ENCODE results near the gene ACTMAP.
"Not testable (repeated sequence)": the region's sequence is repeated elsewhere in the genome, so short reads cannot be mapped to it uniquely, and the experiment has no call there.

ACTMAP gene

DNA sequence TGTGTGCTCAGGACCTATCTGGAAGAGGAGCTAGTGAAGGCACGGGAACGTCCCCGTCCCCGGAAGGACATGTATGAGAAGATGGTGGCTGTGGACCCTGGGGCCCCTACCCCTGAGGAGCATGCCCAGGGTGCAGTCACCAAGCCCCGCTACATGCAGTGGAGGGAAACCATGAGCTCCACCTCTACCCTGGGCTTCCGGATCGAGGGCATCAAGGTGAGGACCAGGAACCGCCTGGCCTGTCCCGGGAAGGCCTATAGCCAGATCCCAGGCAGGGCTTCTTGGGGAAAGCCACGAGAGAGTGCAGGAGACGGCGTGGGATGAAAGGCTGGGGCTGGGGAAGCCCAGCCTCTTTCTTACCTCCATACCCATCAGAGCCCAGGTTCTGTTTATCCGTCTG lies 17.1 kb downstream of the ACTMAP start:
- Mint-ChIP-seq H3K27ac (no peak overlapping the region), H3K4me1 (no peaks in the 10 kb centered on the region), H3K36me3 (ENCODE audit: low read depth) (peaks cover 76% of the 10 kb centered on the region), H3K9me3 (no peaks in the 10 kb centered on the region), H3K27me3 (ENCODE audit: low read depth) (no peaks in the 10 kb centered on the region), H3K4me3 (no peak overlapping the region)
- TF ChIP-seq CTCF (IDR thresholded peaks at IDR 0.05; ENCODE audit: unreplicated experiment in 3 of 3) = no peak

GRCh38 chr19:40732304-40732703 lies 18.0 kb downstream of the ACTMAP start:
- H3K9me3 Mint-ChIP-seq; H3K4me3 Mint-ChIP-seq; H3K27ac Mint-ChIP-seq; H3K4me1 Mint-ChIP-seq; H3K27me3 Mint-ChIP-seq (ENCODE audit: low read depth): not testable (repeated sequence)
- H3K36me3 Mint-ChIP-seq (ENCODE audit: low read depth) = peaks cover 79% of the 10 kb centered on the region

DNA sequence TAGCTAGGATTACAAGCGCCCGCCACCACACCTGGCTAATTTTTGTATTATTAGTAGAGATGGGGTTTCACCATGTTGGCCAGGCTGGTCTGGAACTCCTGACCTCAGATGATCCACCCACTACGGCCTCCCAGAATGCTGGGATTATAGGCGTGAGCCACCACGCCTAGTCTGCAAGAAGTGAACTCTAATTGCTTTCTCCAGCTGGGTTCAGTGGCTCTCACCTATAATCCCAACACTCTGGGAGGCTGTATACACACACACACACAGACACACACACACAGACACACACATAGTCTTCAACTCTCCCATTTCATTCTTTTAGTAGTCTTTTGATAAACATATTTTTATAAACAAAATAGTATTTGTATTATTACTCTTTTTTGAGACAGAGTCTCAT lies 20.2 kb downstream of the ACTMAP start:
- not testable (repeated sequence) for H3K27ac Mint-ChIP-seq; H3K9me3 Mint-ChIP-seq; H3K4me3 Mint-ChIP-seq; H3K27me3 Mint-ChIP-seq (ENCODE audit: low read depth); H3K4me1 Mint-ChIP-seq
- H3K36me3 Mint-ChIP-seq (ENCODE audit: low read depth) = peaks cover 81% of the 10 kb centered on the region

DNA sequence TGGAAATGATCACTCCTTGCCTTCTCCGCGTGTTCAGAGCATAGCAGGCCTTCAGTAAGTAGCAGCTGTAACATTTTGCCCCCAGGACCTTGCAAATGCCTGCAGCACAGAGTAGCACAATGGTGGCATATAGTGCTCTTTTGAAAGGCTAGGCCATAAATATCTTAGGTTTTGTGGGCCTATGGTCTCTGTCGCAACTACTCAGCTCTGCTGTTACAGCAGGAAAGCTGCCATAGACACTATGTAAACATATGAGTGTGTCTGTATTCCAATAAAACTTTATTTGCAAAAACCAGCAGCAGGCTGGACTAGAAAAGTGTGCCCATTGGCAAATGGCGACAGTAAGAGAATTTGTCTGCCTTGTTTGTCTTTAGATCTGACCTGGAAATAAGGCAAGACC lies 24.0 kb downstream of the ACTMAP start:
- no peaks in the 10 kb centered on the region for H3K27me3 Mint-ChIP-seq (ENCODE audit: low read depth)
- no peak overlapping the region for H3K27ac Mint-ChIP-seq
- TF ChIP-seq CTCF (IDR thresholded peaks at IDR 0.05; ENCODE audit: unreplicated experiment in 3 of 3) = no peak
- H3K36me3 Mint-ChIP-seq (ENCODE audit: low read depth) = peaks cover 77% of the 10 kb centered on the region
- H3K9me3 Mint-ChIP-seq = no peaks in the 10 kb centered on the region
- no peak overlapping the region for H3K4me3 Mint-ChIP-seq
- peaks cover 6% of the 10 kb centered on the region for H3K4me1 Mint-ChIP-seq

DNA sequence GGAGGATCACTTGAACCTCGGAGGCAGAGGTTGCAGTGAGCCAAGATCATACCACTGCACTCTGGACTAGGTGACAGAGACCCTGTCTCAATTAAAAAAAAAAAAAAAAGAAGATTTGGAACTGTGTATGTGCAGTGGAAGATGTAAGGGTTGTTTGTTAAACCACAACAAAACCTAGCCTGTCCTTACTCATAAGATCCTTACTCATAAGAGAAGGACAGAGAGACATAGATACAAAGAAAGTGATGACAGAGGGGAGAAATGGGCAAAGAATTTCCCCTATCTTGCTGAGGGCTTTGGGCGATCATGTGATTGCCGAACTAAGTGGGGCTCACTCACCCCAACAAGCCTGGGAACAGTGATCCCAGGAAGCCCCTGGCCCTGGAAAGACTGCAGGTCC lies 25.4 kb downstream of the ACTMAP start:
- Mint-ChIP-seq H3K36me3 (ENCODE audit: low read depth) (peaks cover 71% of the 10 kb centered on the region), H3K4me1 (peaks cover 16% of the 10 kb centered on the region), H3K27me3 (ENCODE audit: low read depth) (no peaks in the 10 kb centered on the region), H3K27ac (no peak overlapping the region), H3K4me3 (no peak overlapping the region), H3K9me3 (no peaks in the 10 kb centered on the region)
- no peak for TF ChIP-seq CTCF (IDR thresholded peaks at IDR 0.05; ENCODE audit: unreplicated experiment in 3 of 3)

GRCh38 chr19:40724315-40724714 lies 26.0 kb downstream of the ACTMAP start:
- Mint-ChIP-seq H3K36me3 (ENCODE audit: low read depth) (peaks cover 71% of the 10 kb centered on the region), H3K9me3 (no peaks in the 10 kb centered on the region), H3K27me3 (ENCODE audit: low read depth) (no peaks in the 10 kb centered on the region), H3K4me3 (peak overlapping the region in 1 of 3 experiments; percentile 14), H3K4me1 (peaks cover 16% of the 10 kb centered on the region), H3K27ac (no peak overlapping the region)
- no peak for TF ChIP-seq CTCF (IDR thresholded peaks at IDR 0.05; ENCODE audit: unreplicated experiment in 3 of 3)

GRCh38 chr19:40723661-40724254 lies 26.5 kb downstream of the ACTMAP start:
- no peak for TF ChIP-seq CTCF (IDR thresholded peaks at IDR 0.05; ENCODE audit: unreplicated experiment in 3 of 3)
- H3K27ac Mint-ChIP-seq = no peak overlapping the region
- peaks cover 16% of the 10 kb centered on the region for H3K4me1 Mint-ChIP-seq
- H3K27me3 Mint-ChIP-seq (ENCODE audit: low read depth) = no peaks in the 10 kb centered on the region
- no peaks in the 10 kb centered on the region for H3K9me3 Mint-ChIP-seq
- peaks cover 67% of the 10 kb centered on the region for H3K36me3 Mint-ChIP-seq (ENCODE audit: low read depth)
- H3K4me3 Mint-ChIP-seq = no peak overlapping the region
